Measurements from ENCODE around the gene SLC28A1. TPM values are rescaled to one million over a fixed set of nuclear protein-coding genes. Genes with fewer than 3 reads are reported as not detected.

The SLC28A1 gene
- total RNA-seq, 1 experiment from 2014 or later: not detected

DNA sequence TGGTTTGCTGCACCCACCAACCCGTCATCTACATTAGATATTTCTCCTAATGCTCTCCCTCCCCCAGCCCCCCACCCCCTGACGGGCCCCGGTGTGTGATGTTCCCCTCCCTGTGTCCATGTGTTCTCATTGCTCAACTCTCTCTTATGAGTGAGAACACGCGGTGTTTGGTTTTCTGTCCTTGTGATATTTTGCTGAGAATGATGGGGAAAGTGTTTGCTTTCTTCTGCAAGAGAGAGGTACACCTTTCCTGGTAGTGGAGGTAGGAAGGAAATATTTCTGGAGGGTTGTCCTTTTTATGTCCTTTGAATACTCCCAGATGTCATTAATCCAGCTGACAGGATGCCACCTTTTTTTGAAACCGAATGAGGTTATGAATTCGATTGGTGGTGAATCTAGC lies 10.5 kb upstream of the SLC28A1 start:
- CTCF ChIA-PET: no interaction called here
- Histone ChIP-seq H3K4me1 (ENCODE audit: control insufficient read depth, insufficient read depth, low read length) (no peaks in the 10 kb centered on the region), H3K27ac (ENCODE audit: low read length) (no peak overlapping the region), H3K4me3 (ENCODE audit: low read depth in 2 of 2, low read length in 2 of 2) (no peak overlapping the region), H3K9me3 (ENCODE audit: control insufficient read depth, insufficient read depth, low read depth, low read length) (no peaks in the 10 kb centered on the region), H3K36me3 (ENCODE audit: control insufficient read depth, insufficient read depth, low read length) (no peaks in the 10 kb centered on the region), H3K27me3 (ENCODE audit: control insufficient read depth, insufficient read depth, low read length) (no peaks in the 10 kb centered on the region)
- ATAC-seq: no peak
- intact Hi-C loops (cut with micrococcal nuclease; ENCODE audit: unreplicated experiment): no loop called here
- TF ChIP-seq, protein P1, sequence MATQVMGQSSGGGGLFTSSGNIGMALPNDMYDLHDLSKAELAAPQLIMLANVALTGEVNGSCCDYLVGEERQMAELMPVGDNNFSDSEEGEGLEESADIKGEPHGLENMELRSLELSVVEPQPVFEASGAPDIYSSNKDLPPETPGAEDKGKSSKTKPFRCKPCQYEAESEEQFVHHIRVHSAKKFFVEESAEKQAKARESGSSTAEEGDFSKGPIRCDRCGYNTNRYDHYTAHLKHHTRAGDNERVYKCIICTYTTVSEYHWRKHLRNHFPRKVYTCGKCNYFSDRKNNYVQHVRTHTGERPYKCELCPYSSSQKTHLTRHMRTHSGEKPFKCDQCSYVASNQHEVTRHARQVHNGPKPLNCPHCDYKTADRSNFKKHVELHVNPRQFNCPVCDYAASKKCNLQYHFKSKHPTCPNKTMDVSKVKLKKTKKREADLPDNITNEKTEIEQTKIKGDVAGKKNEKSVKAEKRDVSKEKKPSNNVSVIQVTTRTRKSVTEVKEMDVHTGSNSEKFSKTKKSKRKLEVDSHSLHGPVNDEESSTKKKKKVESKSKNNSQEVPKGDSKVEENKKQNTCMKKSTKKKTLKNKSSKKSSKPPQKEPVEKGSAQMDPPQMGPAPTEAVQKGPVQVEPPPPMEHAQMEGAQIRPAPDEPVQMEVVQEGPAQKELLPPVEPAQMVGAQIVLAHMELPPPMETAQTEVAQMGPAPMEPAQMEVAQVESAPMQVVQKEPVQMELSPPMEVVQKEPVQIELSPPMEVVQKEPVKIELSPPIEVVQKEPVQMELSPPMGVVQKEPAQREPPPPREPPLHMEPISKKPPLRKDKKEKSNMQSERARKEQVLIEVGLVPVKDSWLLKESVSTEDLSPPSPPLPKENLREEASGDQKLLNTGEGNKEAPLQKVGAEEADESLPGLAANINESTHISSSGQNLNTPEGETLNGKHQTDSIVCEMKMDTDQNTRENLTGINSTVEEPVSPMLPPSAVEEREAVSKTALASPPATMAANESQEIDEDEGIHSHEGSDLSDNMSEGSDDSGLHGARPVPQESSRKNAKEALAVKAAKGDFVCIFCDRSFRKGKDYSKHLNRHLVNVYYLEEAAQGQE (IDR thresholded peaks at IDR 0.05; ENCODE audit: insufficient read depth in 1 of 2, low read depth in 2 of 2, low read length in 1 of 2): no peak
- TF ChIP-seq, protein P2, sequence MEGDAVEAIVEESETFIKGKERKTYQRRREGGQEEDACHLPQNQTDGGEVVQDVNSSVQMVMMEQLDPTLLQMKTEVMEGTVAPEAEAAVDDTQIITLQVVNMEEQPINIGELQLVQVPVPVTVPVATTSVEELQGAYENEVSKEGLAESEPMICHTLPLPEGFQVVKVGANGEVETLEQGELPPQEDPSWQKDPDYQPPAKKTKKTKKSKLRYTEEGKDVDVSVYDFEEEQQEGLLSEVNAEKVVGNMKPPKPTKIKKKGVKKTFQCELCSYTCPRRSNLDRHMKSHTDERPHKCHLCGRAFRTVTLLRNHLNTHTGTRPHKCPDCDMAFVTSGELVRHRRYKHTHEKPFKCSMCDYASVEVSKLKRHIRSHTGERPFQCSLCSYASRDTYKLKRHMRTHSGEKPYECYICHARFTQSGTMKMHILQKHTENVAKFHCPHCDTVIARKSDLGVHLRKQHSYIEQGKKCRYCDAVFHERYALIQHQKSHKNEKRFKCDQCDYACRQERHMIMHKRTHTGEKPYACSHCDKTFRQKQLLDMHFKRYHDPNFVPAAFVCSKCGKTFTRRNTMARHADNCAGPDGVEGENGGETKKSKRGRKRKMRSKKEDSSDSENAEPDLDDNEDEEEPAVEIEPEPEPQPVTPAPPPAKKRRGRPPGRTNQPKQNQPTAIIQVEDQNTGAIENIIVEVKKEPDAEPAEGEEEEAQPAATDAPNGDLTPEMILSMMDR (IDR thresholded peaks at IDR 0.05): no peak
- no peak for TF ChIP-seq SIN3A (IDR thresholded peaks at IDR 0.05; ENCODE audit: borderline replicate concordance, insufficient read depth, low read depth, low read length)
- in situ Hi-C loops (cut with HindIII; ENCODE audit: low pct_unique_long_range_greater_than_20kb, low sequenced_read_pairs): no loop called here
- no peak for DNase-seq (ENCODE audit: low read depth, low spot score)
- BruUV-seq (replicated peaks): no TSS peak
- POLR2A ChIA-PET: no interaction called here

DNA sequence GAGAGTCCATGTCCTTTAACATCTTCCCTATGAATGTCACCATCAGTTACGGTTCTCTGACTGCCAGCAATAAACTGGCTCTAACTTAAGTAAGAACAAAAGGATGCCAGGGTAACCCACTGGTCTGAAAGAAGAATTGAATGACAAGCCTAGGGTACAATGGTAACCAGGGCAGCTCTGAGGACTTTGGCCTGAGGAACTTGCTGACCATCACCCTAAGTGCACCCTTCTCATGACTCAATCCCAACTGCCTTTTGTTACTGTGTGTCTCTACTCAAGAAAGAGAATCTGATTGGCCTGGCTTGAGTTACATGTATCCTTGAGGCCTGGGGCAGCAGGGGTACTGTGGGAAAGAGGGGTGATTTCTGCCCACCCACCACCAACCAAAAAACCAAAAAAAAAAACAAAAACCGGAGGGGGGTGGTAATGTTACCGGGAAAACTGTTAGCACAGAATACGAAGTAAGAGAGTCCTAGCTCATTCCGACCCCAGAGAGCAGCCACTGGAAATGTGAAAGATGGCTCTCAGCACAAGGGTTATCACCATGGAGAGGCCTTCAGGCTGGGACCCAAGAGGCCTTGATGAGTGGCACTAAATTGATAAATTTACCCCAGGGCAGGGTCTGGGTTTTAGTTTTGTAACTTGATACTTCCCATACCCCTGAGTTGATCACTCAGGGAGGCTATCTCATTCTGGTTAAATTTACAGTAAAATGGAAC lies 9.3 kb upstream of the SLC28A1 start:
- ChIA-PET POLR2A (no interaction called here), CTCF (no interaction called here)
- in situ Hi-C loops (cut with HindIII; ENCODE audit: low pct_unique_long_range_greater_than_20kb, low sequenced_read_pairs): no loop called here
- ATAC-seq (no peak), DNase-seq (ENCODE audit: low read depth, low spot score) (no peak)
- Histone ChIP-seq H3K4me1 (ENCODE audit: control insufficient read depth, insufficient read depth, low read length) (no peaks in the 10 kb centered on the region), H3K27me3 (ENCODE audit: control insufficient read depth, insufficient read depth, low read length) (no peaks in the 10 kb centered on the region), H3K36me3 (ENCODE audit: control insufficient read depth, insufficient read depth, low read length) (no peaks in the 10 kb centered on the region), H3K9me3 (ENCODE audit: control insufficient read depth, insufficient read depth, low read depth, low read length) (no peaks in the 10 kb centered on the region), H3K27ac (ENCODE audit: low read length) (no peak overlapping the region), H3K4me3 (ENCODE audit: low read depth in 2 of 2, low read length in 2 of 2) (no peak overlapping the region)
- intact Hi-C loops (cut with micrococcal nuclease; ENCODE audit: unreplicated experiment): no loop called here
- TF ChIP-seq SIN3A (IDR thresholded peaks at IDR 0.05; ENCODE audit: borderline replicate concordance, insufficient read depth, low read depth, low read length) (no peak), POLR2AphosphoS5 (IDR thresholded peaks at IDR 0.05; ENCODE audit: low read depth, low read length) (no peak), TCF7L2 (IDR thresholded peaks at IDR 0.05; ENCODE audit: low read depth, low read length) (no peak)
- TF ChIP-seq, protein P1 (IDR thresholded peaks at IDR 0.05; ENCODE audit: insufficient read depth in 1 of 2, low read depth in 2 of 2, low read length in 1 of 2): no peak
- TF ChIP-seq, protein P2 (IDR thresholded peaks at IDR 0.05): no peak
- no TSS peak for BruUV-seq (replicated peaks)

Measured in Panc1 (cell line).